HG02970 (cell line): ENCODE data around the gene AMPD3.

Experiments
- ATAC-seq: cut with Tn5 transposase; IDR thresholded peaks from one replicate; pipeline ENCODE4 v1.9.1; 2021; ENCODE audit warnings: mild to moderate bottlenecking, moderate library complexity, moderate number of reproducible peaks; ENCODE audit not compliant: unreplicated experiment, low FRiP score

The AMPD3 gene

GRCh38 chr11:10454878-10455631 lies at the start of gene AMPD3:
Gene AMPD3 (plus strand): TSS chr11:10455264. CDS start chr11:10461520, 6,256 bp downstream.
- ATAC-seq, result no peak

- ATAC-seq, result no peak
These were observed 49.0 kb upstream of the AMPD3 start for GRCh38 chr11:10405865-10406592.

- ATAC-seq, result no peak
These were observed 48.0 kb upstream of the AMPD3 start for GRCh38 chr11:10407055-10407454.

- ATAC-seq, result no peak
These were observed 47.0 kb upstream of the AMPD3 start for GRCh38 chr11:10407749-10408685.

- no peak for ATAC-seq
These were observed 45.8 kb upstream of the AMPD3 start for GRCh38 chr11:10409207-10409661.

GRCh38 chr11:10410106-10410843 lies 44.8 kb upstream of the AMPD3 start:
- no peak for ATAC-seq

GRCh38 chr11:10410844-10411200 lies 44.2 kb upstream of the AMPD3 start:
- ATAC-seq, result no peak

GRCh38 chr11:10412266-10412665 lies 42.8 kb upstream of the AMPD3 start:
- ATAC-seq, result no peak

- no peak for ATAC-seq
These were observed 41.8 kb upstream of the AMPD3 start for GRCh38 chr11:10413268-10413667.

- no peak for ATAC-seq
These were observed 40.9 kb upstream of the AMPD3 start for GRCh38 chr11:10414181-10414580.

GRCh38 chr11:10414659-10415058 lies 40.4 kb upstream of the AMPD3 start:
- no peak for ATAC-seq

- no peak for ATAC-seq
These were observed 39.2 kb upstream of the AMPD3 start for GRCh38 chr11:10415817-10416392.

- ATAC-seq, result no peak
These were observed 36.7 kb upstream of the AMPD3 start for GRCh38 chr11:10418259-10418949.

GRCh38 chr11:10418950-10419310 lies 36.1 kb upstream of the AMPD3 start:
- no peak for ATAC-seq

GRCh38 chr11:10426475-10426874 lies 28.6 kb upstream of the AMPD3 start:
- ATAC-seq, result no peak

GRCh38 chr11:10428453-10428852 lies 26.6 kb upstream of the AMPD3 start:
- ATAC-seq, result no peak

GRCh38 chr11:10429526-10429925 lies 25.5 kb upstream of the AMPD3 start:
- ATAC-seq, result no peak

- no peak for ATAC-seq
These were observed 22.6 kb upstream of the AMPD3 start for GRCh38 chr11:10432493-10432892.

- ATAC-seq, result no peak
These were observed 22.1 kb upstream of the AMPD3 start for GRCh38 chr11:10432971-10433370.
